Nephron progenitor cell (in vitro differentiated cells): Measurements from ENCODE around the gene MYO1A.
"Not testable (repeated sequence)": the region's sequence is repeated elsewhere in the genome, so short reads cannot be mapped to it uniquely, and the experiment has no call there.

Experiments
- DNase-seq: peaks from one replicate; pipeline ENCODE4 v3.0.0; 2021
- H3K27ac Mint-ChIP-seq: 2 replicates; pipeline ENCODE4 v1.8.0; 2021; ENCODE audit warnings: mild to moderate bottlenecking, moderate library complexity, mixed read lengths
- H3K27me3 Mint-ChIP-seq: 2 replicates; pipeline ENCODE4 v1.8.0; 2021; ENCODE audit warnings: mild to moderate bottlenecking, low read depth, mixed read lengths; ENCODE audit not compliant: poor library complexity
- H3K36me3 Mint-ChIP-seq: 2 replicates; pipeline ENCODE4 v1.8.0; 2021; ENCODE audit warnings: low read depth, mixed read lengths
- H3K4me1 Mint-ChIP-seq: 2 replicates; pipeline ENCODE4 v1.8.0; 2021; ENCODE audit warnings: mixed read lengths
- H3K4me3 Mint-ChIP-seq: 2 replicates; pipeline ENCODE4 v1.8.0; 2021; ENCODE audit warnings: mild to moderate bottlenecking, moderate library complexity, mixed read lengths
- H3K9me3 Mint-ChIP-seq: 2 replicates; pipeline ENCODE4 v1.8.0; 2021; ENCODE audit warnings: mild to moderate bottlenecking, moderate library complexity, mixed read lengths
- CTCF ChIP-seq: fragments of 200-600 bp; sonication (generic); IDR thresholded peaks from 2 replicates; pipeline ENCODE4 v1.5.0; 2021; ENCODE audit warnings: antibody characterized with exemption

MYO1A gene

GRCh38 chr12:56983386-56983785, 66.5 kb downstream of the MYO1A start:
- Mint-ChIP-seq H3K9me3 (no peaks in the 10 kb centered on the region), H3K4me3 (no peak overlapping the region), H3K27ac (no peak overlapping the region), H3K27me3 (peaks cover 11% of the 10 kb centered on the region), H3K36me3 (no peaks in the 10 kb centered on the region), H3K4me1 (peaks cover 6% of the 10 kb centered on the region)
- no peak for TF ChIP-seq CTCF
- no peak for DNase-seq

- H3K4me3 Mint-ChIP-seq, H3K4me1 Mint-ChIP-seq, DNase-seq, H3K9me3 Mint-ChIP-seq, H3K36me3 Mint-ChIP-seq, H3K27ac Mint-ChIP-seq: not testable (repeated sequence)
- H3K27me3 Mint-ChIP-seq, result peaks cover 11% of the 10 kb centered on the region
These were observed 67.2 kb downstream of the MYO1A start for GRCh38 chr12:56982578-56983236.

- Mint-ChIP-seq H3K36me3 (no peaks in the 10 kb centered on the region), H3K4me3 (no peak overlapping the region), H3K27me3 (peaks cover 7% of the 10 kb centered on the region), H3K4me1 (no peaks in the 10 kb centered on the region), H3K27ac (no peak overlapping the region), H3K9me3 (no peaks in the 10 kb centered on the region)
- no peak for TF ChIP-seq CTCF
- no peak for DNase-seq
These were observed 68.9 kb downstream of the MYO1A start for GRCh38 chr12:56980941-56981530.

GRCh38 chr12:56980268-56980667, 69.7 kb downstream of the MYO1A start:
- Mint-ChIP-seq H3K27ac (no peak overlapping the region), H3K27me3 (peaks cover 6% of the 10 kb centered on the region), H3K36me3 (no peaks in the 10 kb centered on the region), H3K9me3 (no peaks in the 10 kb centered on the region), H3K4me3 (no peak overlapping the region), H3K4me1 (no peaks in the 10 kb centered on the region)
- DNase-seq, result no peak
- TF ChIP-seq CTCF, result no peak

- peaks cover 6% of the 10 kb centered on the region for H3K27me3 Mint-ChIP-seq
- no peaks in the 10 kb centered on the region for H3K9me3 Mint-ChIP-seq
- H3K36me3 Mint-ChIP-seq, result no peaks in the 10 kb centered on the region
- no peak overlapping the region for H3K4me3 Mint-ChIP-seq
- H3K4me1 Mint-ChIP-seq, result no peaks in the 10 kb centered on the region
- no peak overlapping the region for H3K27ac Mint-ChIP-seq
- TF ChIP-seq CTCF, result no peak
- DNase-seq, result no peak
These were observed 70.3 kb downstream of the MYO1A start for GRCh38 chr12:56979628-56980027.
